Stimulated activated CD8-positive, alpha-beta memory T cell treated with anti-CD3 and anti-CD28 coated beads, Interleukin-7, amount 100 ng/mL, for 4 hours (primary cell): Measurements from ENCODE around the gene TH.

Experiments used
- DNase-seq, 2 donors: peaks; one replicate each; pipeline ENCODE4 v3.0.0-alpha.2; 2020; ENCODE audit warnings: low read depth in 2 of 2

Gene TH

GRCh38 chr11:2208691-2209369 is 37.2 kb upstream of the TH start:
- DNase-seq: no peak

GRCh38 chr11:2207773-2208621 is 36.4 kb upstream of the TH start:
- no peak for DNase-seq

- no peak for DNase-seq
Observed at GRCh38 chr11:2207212-2207611, 35.6 kb upstream of the TH start.

- no peak for DNase-seq
Observed at GRCh38 chr11:2205981-2206690, 34.5 kb upstream of the TH start.

GRCh38 chr11:2205214-2205720 is 33.7 kb upstream of the TH start:
- no peak for DNase-seq

GRCh38 chr11:2204361-2205213 is 33.0 kb upstream of the TH start:
- DNase-seq: no peak

GRCh38 chr11:2203440-2204259 is 32.0 kb upstream of the TH start:
- no peak for DNase-seq

- DNase-seq: no peak
Observed at GRCh38 chr11:2202900-2203439, 31.4 kb upstream of the TH start.

- no peak for DNase-seq
Observed at GRCh38 chr11:2202071-2202899, 30.7 kb upstream of the TH start.

- DNase-seq: no peak
Observed at GRCh38 chr11:2201542-2201941, 29.9 kb upstream of the TH start.

GRCh38 chr11:2200957-2201519 is 29.4 kb upstream of the TH start:
- DNase-seq: no peak

- DNase-seq: no peak
Observed at GRCh38 chr11:2200536-2200935, 28.9 kb upstream of the TH start.

GRCh38 chr11:2199466-2200341 is 28.1 kb upstream of the TH start:
- no peak for DNase-seq

GRCh38 chr11:2198621-2199365 is 27.2 kb upstream of the TH start:
- no peak for DNase-seq

GRCh38 chr11:2197771-2198520 is 26.3 kb upstream of the TH start:
- no peak for DNase-seq

GRCh38 chr11:2196970-2197770 is 25.6 kb upstream of the TH start:
- DNase-seq: peak; percentile 35 to 59
